ENCODE results near the gene ARHGAP42. TPM values are rescaled to one million over a fixed set of nuclear protein-coding genes. Genes with fewer than 3 reads are reported as not detected.
"Not testable (repeated sequence)": the region's sequence is repeated elsewhere in the genome, so short reads cannot be mapped to it uniquely, and the experiment has no call there.

The ARHGAP42 gene, protein sequence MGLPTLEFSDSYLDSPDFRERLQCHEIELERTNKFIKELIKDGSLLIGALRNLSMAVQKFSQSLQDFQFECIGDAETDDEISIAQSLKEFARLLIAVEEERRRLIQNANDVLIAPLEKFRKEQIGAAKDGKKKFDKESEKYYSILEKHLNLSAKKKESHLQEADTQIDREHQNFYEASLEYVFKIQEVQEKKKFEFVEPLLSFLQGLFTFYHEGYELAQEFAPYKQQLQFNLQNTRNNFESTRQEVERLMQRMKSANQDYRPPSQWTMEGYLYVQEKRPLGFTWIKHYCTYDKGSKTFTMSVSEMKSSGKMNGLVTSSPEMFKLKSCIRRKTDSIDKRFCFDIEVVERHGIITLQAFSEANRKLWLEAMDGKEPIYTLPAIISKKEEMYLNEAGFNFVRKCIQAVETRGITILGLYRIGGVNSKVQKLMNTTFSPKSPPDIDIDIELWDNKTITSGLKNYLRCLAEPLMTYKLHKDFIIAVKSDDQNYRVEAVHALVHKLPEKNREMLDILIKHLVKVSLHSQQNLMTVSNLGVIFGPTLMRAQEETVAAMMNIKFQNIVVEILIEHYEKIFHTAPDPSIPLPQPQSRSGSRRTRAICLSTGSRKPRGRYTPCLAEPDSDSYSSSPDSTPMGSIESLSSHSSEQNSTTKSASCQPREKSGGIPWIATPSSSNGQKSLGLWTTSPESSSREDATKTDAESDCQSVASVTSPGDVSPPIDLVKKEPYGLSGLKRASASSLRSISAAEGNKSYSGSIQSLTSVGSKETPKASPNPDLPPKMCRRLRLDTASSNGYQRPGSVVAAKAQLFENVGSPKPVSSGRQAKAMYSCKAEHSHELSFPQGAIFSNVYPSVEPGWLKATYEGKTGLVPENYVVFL
- total RNA-seq (2014; rRNA removed; shearing (Covaris generic)): 9.4 and 11.4 TPM in 2 replicates

DNA sequence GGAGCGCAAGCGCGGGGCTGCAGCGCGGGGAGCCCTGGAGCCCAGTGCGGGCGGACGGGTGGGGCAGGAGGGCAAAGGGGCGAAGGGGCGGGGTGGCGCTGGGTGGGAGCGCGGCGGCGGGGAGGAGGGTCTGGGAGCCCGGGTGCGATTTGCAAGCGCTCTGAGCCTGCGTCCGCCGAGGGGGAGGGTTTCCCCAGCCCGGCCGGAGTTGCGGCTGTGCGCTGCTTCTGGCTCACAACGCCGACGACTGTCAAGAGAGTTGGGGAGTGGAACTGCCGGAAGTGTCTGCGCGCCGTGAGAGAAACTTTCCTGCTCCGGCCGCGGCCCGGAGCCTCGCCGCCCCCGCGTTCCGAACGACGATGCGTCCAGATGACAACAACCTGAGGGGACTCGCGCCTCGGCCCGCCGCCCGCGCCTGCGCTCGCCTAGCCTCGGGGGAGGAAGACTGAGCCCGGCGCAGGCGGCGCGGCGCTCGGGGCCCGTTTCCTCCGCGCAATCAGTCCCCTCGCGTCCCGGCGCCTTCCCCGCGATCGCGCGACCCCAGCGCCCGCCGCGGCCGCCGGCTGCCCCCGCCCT lies at the start of gene ARHGAP42:
TSS of gene ARHGAP42 (plus strand) at position 235 of the 576 bp plus-strand sequence. CDS start 391 bp downstream, outside the sequence.
- DNase-seq (ENCODE audit: low read depth): peak; percentile 75

GRCh38 chr11:100637706-100638105 lies 49.4 kb upstream of the ARHGAP42 start:
- no peak for DNase-seq (ENCODE audit: low read depth)

DNA sequence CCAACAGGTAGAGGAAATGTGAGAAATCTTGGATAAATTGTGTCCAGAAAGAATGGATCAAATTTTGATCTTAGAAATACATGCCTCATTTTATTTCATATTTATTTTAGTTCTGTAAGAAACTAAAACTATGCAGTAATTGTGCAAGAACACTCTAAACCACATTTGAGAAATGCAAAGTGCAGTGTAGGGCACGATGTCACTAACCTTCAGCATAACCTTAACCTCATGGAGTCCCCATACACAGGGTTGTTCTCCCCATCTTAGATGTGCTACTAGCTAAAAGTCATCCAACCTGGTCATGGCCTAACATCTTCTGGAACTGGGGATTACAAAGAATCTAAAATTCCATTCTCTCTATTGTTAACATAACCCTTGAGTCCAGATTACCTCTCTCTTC lies 48.4 kb upstream of the ARHGAP42 start:
- DNase-seq (ENCODE audit: low read depth): no peak

GRCh38 chr11:100639140-100639539 lies 47.9 kb upstream of the ARHGAP42 start:
- peak; percentile 18 for DNase-seq (ENCODE audit: low read depth)

GRCh38 chr11:100640071-100640470 lies 47.0 kb upstream of the ARHGAP42 start:
- no peak for DNase-seq (ENCODE audit: low read depth)

- DNase-seq (ENCODE audit: low read depth): no peak
These were observed 46.4 kb upstream of the ARHGAP42 start for GRCh38 chr11:100640646-100641045.

GRCh38 chr11:100641456-100641855 lies 45.6 kb upstream of the ARHGAP42 start:
- DNase-seq (ENCODE audit: low read depth): no peak

DNA sequence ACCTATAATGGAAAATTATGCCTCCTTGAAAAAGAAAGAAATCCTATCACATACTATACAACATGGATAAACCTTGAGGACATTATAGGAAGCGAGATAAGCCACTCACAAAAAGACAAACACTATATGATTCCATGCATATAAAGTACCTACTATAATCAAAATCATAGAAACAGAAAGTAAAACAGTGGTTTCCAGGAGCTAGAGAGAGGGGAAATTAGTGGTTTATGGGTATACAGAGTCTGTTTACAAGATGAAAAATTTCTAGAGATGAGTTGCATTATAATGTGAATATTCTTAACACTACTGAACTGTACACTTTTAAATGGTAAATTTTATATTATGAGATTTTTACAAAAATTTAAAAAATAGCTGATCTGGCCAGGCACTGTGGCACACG lies 40.5 kb upstream of the ARHGAP42 start:
- DNase-seq (ENCODE audit: low read depth): no peak

DNA sequence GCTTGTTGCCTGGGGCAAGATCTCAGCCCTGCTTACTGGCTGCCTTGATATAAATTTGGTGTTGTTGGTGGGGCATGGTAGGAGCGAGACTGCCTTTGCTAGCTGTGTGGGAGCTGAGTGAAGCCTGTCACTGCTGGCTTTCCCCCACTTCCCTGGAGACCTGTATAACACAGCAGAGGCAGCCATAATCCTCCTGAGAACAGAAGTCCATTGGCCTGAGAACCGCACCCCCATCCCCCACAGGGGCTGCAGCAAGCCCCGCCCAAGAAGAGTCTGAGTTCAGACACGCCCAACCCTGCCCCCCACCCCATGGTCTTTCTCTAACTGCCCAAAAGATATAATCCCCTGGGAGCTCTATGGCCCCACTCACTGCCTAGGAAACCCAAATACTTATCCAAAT lies 39.2 kb upstream of the ARHGAP42 start:
- no peak for DNase-seq (ENCODE audit: low read depth)

GRCh38 chr11:100663583-100663982 lies 23.5 kb upstream of the ARHGAP42 start:
- no peak for DNase-seq (ENCODE audit: low read depth)

DNA sequence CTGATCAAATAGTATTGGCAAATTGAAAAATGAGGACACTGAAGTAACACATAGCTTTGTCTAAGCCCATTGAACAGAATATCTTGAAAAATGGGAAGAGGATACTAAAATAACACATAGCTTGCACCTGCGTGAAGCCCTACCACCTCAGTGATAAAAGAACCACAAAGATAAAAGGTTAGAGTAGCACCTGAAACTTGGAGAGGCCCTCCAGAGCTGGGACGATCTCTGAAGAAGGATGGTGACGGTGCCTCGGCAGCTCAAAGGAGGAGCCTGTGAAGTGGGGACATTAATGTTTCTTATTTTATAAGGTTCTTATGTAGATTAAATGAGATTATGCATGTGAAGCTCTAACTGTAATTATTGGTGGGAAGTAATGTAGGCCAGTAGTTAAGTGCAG lies 23.1 kb upstream of the ARHGAP42 start:
- no peak for DNase-seq (ENCODE audit: low read depth)

DNA sequence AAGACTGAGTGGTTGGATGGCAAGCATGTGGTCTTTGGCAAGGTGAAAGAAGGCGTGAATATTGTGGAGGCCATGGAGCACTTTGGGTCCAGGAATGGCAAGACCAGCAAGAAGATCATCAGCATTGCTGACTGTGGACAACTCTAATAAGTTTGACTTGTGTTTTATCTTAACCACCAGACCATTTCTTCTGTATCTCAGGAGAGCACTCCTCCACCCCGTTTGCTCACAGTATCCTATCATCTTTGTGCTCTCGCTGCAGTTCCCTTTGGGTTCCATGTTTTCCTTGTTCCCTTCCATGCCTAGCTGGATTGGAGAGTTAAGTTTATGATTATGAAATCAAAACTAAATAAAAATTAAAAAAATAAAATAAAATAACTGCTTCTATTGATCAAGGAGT lies 20.3 kb upstream of the ARHGAP42 start:
- DNase-seq (ENCODE audit: low read depth): not testable (repeated sequence)

- no peak for DNase-seq (ENCODE audit: low read depth)
These were observed 19.6 kb upstream of the ARHGAP42 start for GRCh38 chr11:100667449-100667848.

DNA sequence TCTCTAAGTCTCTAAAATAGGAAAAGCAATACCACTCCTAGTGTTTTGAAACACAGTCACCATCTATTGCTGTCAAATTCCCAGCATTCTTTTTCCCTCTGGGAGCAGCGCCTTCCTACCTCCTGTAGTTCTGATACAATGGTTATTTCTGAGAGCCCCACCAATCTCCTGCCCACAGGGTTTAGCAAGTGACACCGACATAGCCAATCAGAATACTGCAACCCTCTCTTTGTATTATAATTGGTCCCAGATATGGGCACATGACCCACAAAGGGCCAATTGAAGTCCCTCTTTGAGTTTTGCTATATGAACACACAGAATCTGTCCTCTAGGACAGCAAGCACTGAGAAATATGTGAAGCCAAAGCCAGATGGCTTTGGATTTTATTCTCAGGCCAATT lies 16.9 kb upstream of the ARHGAP42 start:
- no peak for DNase-seq (ENCODE audit: low read depth)

- peak; percentile 77 for DNase-seq (ENCODE audit: low read depth)
These were observed 15.6 kb upstream of the ARHGAP42 start for GRCh38 chr11:100671471-100671870.

DNA sequence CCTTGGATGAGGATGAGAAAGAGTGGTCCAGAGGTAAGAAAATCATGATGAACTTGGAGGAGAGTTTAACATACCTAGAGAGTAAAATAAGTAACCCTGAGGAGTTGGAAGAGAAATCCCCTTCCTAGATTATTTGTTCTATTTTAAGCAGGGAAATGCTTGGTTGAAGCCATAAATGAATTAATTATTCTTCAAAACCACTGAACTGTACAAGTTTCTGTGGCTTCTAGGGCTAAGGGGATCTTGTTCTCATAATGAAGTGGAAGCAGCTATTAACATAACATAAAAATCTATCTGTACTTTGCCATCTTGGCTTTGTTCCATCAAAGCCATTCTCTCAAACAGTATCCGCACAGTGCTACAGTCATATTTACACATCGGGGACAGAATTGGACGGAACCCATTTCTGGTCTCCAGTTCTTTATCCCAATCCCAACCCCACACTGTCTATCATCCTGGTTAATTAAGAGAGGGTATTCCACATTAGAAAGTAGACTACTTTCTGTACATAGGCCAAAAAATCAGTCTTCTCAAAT lies 14.5 kb upstream of the ARHGAP42 start:
- DNase-seq (ENCODE audit: low read depth): no peak

GRCh38 chr11:100673063-100673462 lies 14.0 kb upstream of the ARHGAP42 start:
- no peak for DNase-seq (ENCODE audit: low read depth)

DNA sequence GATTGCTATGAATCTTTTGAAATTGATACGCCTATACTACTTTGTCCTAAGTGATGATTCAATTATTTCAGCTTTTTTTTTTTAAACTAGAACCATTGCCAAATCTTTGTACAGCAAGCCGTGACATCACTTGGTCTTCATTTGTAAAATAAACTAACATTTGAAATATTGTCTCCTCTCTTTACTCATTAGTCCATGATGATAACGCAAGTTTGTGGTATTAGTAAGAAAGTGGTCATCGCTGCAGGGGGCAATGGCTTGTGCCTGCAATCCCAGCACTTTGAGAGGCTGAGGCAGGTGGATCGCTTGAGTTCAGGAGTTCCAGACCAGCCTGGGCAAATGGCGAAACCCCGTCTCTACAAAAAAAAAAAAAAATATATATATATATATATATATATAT lies 12.9 kb upstream of the ARHGAP42 start:
- DNase-seq (ENCODE audit: low read depth): no peak

- no peak for DNase-seq (ENCODE audit: low read depth)
These were observed 11.9 kb upstream of the ARHGAP42 start for GRCh38 chr11:100675115-100675650.

DNA sequence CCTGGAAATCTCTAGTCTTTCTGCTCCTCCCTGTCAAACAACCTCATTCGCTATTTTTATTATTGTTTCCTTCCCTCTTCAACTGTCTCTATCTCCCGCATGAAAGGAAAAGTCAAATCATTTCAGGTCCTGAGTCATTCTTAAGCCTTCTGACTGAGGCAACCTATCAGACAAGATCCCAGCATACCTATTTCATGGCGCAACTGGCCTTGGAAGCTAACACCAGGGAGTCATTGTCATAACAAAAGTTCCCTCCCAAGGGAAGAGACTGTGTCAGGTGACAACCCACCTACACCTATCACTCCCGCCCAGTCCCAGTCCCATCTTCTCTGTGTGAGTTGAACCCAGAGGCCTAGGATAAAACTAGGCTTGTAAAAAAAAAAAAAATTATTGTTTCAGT lies 10.2 kb upstream of the ARHGAP42 start:
- DNase-seq (ENCODE audit: low read depth): no peak

DNA sequence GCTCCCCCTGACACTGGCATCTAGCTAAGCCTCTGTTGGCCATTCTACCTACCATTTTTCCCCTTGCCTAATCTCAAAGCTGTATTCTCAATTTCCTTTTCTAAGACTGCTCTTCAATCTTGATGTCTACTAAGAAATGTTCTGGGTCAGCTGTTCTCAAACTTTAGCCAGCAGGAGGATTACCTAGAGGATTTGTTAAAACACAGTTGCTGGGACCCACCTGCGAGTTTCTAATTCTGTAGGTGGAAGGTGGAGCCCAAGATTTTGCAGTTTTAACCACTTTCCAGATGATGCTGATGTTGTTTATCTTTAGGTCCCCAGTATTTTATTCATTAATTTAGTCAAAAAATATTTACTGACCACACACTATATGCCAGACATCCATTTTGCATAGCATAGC lies 9.3 kb upstream of the ARHGAP42 start:
- no peak for DNase-seq (ENCODE audit: low read depth)

DNA sequence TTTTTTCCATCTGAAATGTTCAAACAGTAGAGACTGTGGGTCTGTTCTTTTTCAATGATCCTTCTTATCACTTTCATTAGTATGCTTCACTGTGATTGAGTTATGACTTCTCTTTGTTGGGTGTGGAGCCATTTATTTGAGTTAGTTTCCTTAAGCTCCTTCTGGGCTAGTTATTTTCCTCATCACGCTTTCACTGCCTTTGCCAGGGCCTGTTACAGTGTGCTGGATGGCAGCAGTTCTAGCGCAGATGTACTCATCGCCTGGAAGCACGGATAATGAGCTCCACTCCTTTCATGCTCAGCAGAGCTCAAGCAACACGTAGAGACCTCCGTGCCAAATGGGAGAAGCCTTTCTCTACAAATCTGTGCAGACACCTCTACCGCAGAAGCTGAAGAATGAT lies 7.0 kb upstream of the ARHGAP42 start:
- DNase-seq (ENCODE audit: low read depth): no peak

All from RPMI7951 (cell line).